Cardiac muscle cell (in vitro differentiated cells and primary cell): ENCODE data around the gene ZFAND3. TPM values are rescaled to one million over a fixed set of nuclear protein-coding genes. Genes with fewer than 3 reads are reported as not detected.

Experiments
- DNase-seq, 2 donors: peaks; one replicate each; pipeline versions ENCODE4 v3.0.0 to v3.0.0-alpha.2; 2010 to 2017; ENCODE audit warnings: low read depth in 1 of 2, low spot score in 1 of 2
- H3K27ac ChIP-seq: fragments of 200-600 bp; sonication (generic); 2 replicates; pipeline ENCODE4 v1.5.1; 2016
- H3K27me3 ChIP-seq: fragments of 200-600 bp; sonication (generic); 2 replicates; pipeline ENCODE4 v1.6.0; 2016; ENCODE audit warnings: control low read depth
- H3K36me3 ChIP-seq: fragments of 200-600 bp; sonication (generic); 2 replicates; pipeline ENCODE4 v1.5.1; 2016; ENCODE audit warnings: control low read depth
- H3K4me1 ChIP-seq: fragments of 200-600 bp; sonication (generic); 2 replicates; pipeline ENCODE4 v1.8.1; 2017; ENCODE audit warnings: low read depth, mild to moderate bottlenecking, mixed run types
- H3K4me3 ChIP-seq: fragments of 200-600 bp; sonication (generic); 2 replicates; pipeline ENCODE4 v1.5.1; 2016; ENCODE audit warnings: mild to moderate bottlenecking
- H3K9me3 ChIP-seq: fragments of 200-600 bp; sonication (generic); 2 replicates; pipeline ENCODE4 v1.5.1; 2017; ENCODE audit warnings: low read depth, mild to moderate bottlenecking, control low read depth
- polyA plus RNA-seq: library from polyadenylated mRNA; unstranded; fragments of >200 nt; fragmentation: Nextera tagmentation; extraction: Ambion mirVana; gene quantifications from 2 replicates; pipeline ENCODE4 v1.2.1, GENCODE V29; 2016
- total RNA-seq: library from RNA; depleted of rRNA; stranded (reverse); fragments of >200 nt; gene quantifications from 2 replicates; pipeline ENCODE4 v1.2.3, GENCODE V29; 2016
- TF ChIP-seq, protein P1 (sequence below): IDR thresholded peaks from 2 replicates; pipeline ENCODE4 v1.5.1; 2012; ENCODE audit warnings: low read depth, mild to moderate bottlenecking, low read length

The ZFAND3 gene
- total and polyA plus RNA-seq, 2 experiments from 2014 or later, result 49.9 to 68.0 TPM

DNA sequence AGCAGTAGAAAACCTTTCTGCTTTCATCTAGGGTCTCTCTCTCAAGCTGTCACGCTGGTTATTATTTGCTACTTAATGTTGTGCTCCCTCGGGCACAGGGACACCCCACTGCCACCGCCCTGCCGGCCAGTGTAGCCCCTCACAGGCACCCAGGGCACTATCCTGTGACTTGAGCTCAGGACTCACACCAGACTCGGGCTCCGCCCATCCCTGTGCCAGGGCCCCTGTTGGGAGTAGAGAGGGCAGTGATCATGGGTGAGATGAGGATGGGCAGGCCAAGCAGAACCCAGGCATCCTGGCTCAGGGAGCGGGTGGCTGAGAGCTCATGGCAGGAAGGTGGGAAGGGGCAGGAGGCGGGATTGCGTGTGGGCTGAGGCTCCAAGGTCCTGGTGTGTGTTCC is 371.9 kb downstream of the ZFAND3 start:
- Histone ChIP-seq H3K9me3 (no peaks in the 10 kb centered on the region), H3K27me3 (no peaks in the 10 kb centered on the region), H3K36me3 (no peaks in the 10 kb centered on the region), H3K4me3 (no peak overlapping the region), H3K27ac (no peak overlapping the region), H3K4me1 (peaks cover 6% of the 10 kb centered on the region)
- TF ChIP-seq, protein P1, sequence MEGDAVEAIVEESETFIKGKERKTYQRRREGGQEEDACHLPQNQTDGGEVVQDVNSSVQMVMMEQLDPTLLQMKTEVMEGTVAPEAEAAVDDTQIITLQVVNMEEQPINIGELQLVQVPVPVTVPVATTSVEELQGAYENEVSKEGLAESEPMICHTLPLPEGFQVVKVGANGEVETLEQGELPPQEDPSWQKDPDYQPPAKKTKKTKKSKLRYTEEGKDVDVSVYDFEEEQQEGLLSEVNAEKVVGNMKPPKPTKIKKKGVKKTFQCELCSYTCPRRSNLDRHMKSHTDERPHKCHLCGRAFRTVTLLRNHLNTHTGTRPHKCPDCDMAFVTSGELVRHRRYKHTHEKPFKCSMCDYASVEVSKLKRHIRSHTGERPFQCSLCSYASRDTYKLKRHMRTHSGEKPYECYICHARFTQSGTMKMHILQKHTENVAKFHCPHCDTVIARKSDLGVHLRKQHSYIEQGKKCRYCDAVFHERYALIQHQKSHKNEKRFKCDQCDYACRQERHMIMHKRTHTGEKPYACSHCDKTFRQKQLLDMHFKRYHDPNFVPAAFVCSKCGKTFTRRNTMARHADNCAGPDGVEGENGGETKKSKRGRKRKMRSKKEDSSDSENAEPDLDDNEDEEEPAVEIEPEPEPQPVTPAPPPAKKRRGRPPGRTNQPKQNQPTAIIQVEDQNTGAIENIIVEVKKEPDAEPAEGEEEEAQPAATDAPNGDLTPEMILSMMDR, result no peak
- DNase-seq, result no peak

DNA sequence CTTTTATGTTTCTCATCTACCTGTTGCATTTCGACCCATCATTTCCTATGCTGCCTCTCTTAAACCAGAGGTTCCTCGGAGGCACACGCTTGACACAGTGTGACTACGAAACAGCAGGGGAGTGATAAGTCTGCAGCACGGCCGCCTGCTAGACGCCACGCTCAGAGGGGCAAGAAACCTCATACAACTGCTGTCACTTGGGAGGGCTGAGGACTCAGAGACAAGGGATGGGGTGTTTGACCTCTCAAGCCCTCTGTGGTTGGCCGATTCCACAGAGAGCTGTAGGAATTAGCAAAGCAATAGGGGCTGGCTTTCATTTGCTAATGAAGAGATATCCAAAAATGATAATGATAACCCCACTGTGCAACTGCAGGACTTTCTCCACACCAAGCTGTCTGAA is 372.5 kb downstream of the ZFAND3 start:
- peak in 1 of 2 donors; percentile 32 for DNase-seq
- Histone ChIP-seq H3K27ac (no peak overlapping the region), H3K4me1 (peaks cover 6% of the 10 kb centered on the region), H3K4me3 (no peak overlapping the region), H3K36me3 (no peaks in the 10 kb centered on the region), H3K9me3 (no peaks in the 10 kb centered on the region), H3K27me3 (no peaks in the 10 kb centered on the region)
- TF ChIP-seq, protein P1, result no peak

DNA sequence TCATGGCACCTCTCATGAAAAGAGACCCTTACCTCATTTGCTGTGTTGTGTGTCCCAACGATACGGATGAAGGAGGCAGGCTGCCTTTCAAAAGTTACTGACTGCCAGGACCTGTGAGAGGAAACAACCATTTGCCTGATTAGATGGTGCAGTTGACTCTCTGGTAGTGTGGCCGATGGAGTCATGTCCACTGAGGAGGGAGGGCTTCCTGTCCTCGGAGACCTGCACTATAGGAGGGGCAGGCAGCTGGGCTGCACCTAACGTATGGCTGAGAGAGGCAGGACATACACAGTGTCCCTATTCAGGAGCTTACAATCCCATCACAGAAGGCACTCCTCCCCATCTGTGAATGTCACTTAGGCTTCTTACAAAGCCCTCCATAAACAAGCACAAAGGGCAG is 373.0 kb downstream of the ZFAND3 start:
- H3K36me3 ChIP-seq, result no peaks in the 10 kb centered on the region
- DNase-seq, result no peak
- H3K9me3 ChIP-seq, result no peaks in the 10 kb centered on the region
- H3K4me1 ChIP-seq, result peaks cover 6% of the 10 kb centered on the region
- H3K4me3 ChIP-seq, result no peak overlapping the region
- no peaks in the 10 kb centered on the region for H3K27me3 ChIP-seq
- no peak overlapping the region for H3K27ac ChIP-seq
- TF ChIP-seq, protein P1, result no peak

DNA sequence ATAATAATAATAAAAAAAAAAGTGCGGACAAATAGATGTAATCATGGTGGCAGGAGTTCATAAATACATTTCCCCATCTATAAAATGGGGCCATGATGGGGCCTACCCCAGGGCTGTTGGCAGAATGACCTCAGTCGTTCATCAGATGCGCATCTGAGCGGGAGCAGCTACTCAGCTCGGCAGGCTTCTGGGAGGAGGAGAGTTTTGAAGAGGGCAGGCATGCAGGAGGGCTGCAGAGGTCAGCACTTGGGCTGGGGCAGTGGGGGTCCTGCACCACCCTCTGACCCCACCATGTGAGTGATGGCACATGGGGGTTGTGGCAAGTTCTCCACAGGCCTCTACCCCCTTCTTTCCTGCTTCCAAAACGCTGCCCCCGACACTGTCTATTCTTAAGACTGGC is 373.5 kb downstream of the ZFAND3 start:
- TF ChIP-seq, protein P1, result no peak
- no peaks in the 10 kb centered on the region for H3K9me3 ChIP-seq
- H3K27ac ChIP-seq, result no peak overlapping the region
- peaks cover 11% of the 10 kb centered on the region for H3K4me1 ChIP-seq
- H3K36me3 ChIP-seq, result no peaks in the 10 kb centered on the region
- no peaks in the 10 kb centered on the region for H3K27me3 ChIP-seq
- H3K4me3 ChIP-seq, result no peak overlapping the region
- no peak for DNase-seq

DNA sequence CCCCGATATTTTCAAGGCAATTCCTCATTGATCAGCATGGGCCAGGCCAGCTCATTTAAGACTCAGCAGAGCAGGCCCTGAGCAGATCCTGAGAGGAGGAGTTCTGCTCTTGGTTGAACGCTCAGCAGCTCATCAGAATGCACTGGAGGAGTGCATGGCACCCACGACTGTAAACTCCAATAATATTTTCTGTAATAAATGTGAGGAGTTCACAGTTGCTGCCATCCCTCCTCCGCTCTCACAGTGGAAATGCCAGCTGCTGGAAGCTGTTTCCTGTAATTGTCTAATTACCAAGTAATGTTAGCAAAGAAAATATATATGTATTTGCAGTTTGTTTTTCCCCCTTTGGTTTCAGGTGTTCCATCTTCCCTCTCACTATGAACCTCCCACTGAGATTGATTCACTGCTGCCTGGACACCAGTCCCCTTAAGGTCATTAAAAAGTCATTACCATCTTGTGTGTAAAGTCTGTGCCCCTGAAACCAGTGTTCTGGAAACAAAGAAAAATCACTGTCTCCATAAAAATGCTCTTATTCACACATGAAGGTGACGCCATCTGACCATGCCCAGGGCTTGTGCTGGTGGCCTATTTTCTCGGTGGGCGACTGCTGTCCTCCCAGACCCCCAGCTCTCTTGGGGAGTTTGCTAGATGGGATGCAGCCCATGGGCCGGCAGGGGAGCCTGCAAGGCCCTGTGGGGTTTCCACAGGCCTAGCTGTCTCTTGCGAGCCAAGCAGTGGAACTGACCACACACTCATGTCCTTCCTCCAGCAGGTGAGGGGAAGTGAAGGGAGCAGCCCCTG is 374.2 kb downstream of the ZFAND3 start:
- Histone ChIP-seq H3K4me3 (no peak overlapping the region), H3K36me3 (no peaks in the 10 kb centered on the region), H3K9me3 (no peaks in the 10 kb centered on the region), H3K27ac (no peak overlapping the region), H3K4me1 (peaks cover 14% of the 10 kb centered on the region), H3K27me3 (no peaks in the 10 kb centered on the region)
- TF ChIP-seq, protein P1, result no peak
- DNase-seq, result no peak
